MM.1S (cell line): ENCODE results near the gene DMPK.

Source experiments
- CTCF ChIP-seq: fragments of 300-600 bp; sonication (generic); IDR thresholded peaks from 2 replicates; pipeline ENCODE4 v1.5.1; 2016; ENCODE audit warnings: antibody characterized with exemption, low read length, mixed read lengths
- EZH2phosphoT487 ChIP-seq: fragments of 300-600 bp; sonication (generic); IDR thresholded peaks from 2 replicates; pipeline ENCODE4 v1.6.1; 2018; ENCODE audit warnings: antibody characterized with exemption, low read length

GRCh38 chr19:45827459-45828093 lies 45.3 kb upstream of the DMPK start:
- TF ChIP-seq CTCF (no peak), EZH2phosphoT487 (no peak)
